ENCODE measurements around the gene LIFR.

Gene LIFR

GRCh38 chr5:38472541-38472940, 83.9 kb downstream of the LIFR start:
- H2AFZ ChIP-seq (ENCODE audit: insufficient read depth, low read length, poor library complexity) = no peak overlapping the region
- H3K36me3 ChIP-seq (ENCODE audit: control insufficient read depth in 1 of 2, insufficient read depth in 2 of 2, low read length in 2 of 2) = no peaks in the 10 kb centered on the region
- no peak overlapping the region for H2AK5ac ChIP-seq (ENCODE audit: low read length)
- H4K12ac ChIP-seq (ENCODE audit: low read depth, low read length) = no peak overlapping the region
- H3K4me1 ChIP-seq (ENCODE audit: control insufficient read depth in 1 of 2, insufficient read depth in 2 of 2, low read length in 2 of 2) = no peaks in the 10 kb centered on the region
- no peak overlapping the region for H3K18ac ChIP-seq (ENCODE audit: low read length)
- H3K4me3 ChIP-seq (ENCODE audit: low read depth, low read length) = no peak overlapping the region
- no peak overlapping the region for H3K23ac ChIP-seq (ENCODE audit: low read length)
- no peak for DNase-seq
- H3K4me2 ChIP-seq (ENCODE audit: low read length) = no peak overlapping the region
- H3K14ac ChIP-seq (ENCODE audit: low read length) = no peak overlapping the region
- H3K79me1 ChIP-seq (ENCODE audit: low read length) = peaks cover 2% of the 10 kb centered on the region
- no peak overlapping the region for H3K27ac ChIP-seq (ENCODE audit: low read depth, low read length)
- no peak overlapping the region for H4K8ac ChIP-seq (ENCODE audit: low read depth, low read length)
- no peak overlapping the region for H2BK5ac ChIP-seq (ENCODE audit: low read depth, low read length, poor library complexity)
- H3K79me2 ChIP-seq (ENCODE audit: control insufficient read depth, insufficient read depth, low read length, poor library complexity) = no peaks in the 10 kb centered on the region
- H3K9me3 ChIP-seq (ENCODE audit: insufficient read depth, low read depth, low read length) = no peaks in the 10 kb centered on the region
- no peak overlapping the region for H3K4ac ChIP-seq (ENCODE audit: low read depth, low read length)
- WGBS (ENCODE audit: extremely low coverage, insufficient coverage, insufficient read length) = no CpG with 5 or more reads among the region's 7 CpGs
- no peak overlapping the region for H4K91ac ChIP-seq (ENCODE audit: low read depth, low read length)
- no peak overlapping the region for H3K9ac ChIP-seq (ENCODE audit: low read length)
- H2BK12ac ChIP-seq (ENCODE audit: low read length) = no peak overlapping the region
- H3K27me3 ChIP-seq (ENCODE audit: insufficient read depth, low read length) = no peaks in the 10 kb centered on the region
- no peak overlapping the region for H2BK120ac ChIP-seq (ENCODE audit: insufficient read depth, low read length, poor library complexity)

- H3K4me3 ChIP-seq (ENCODE audit: low read depth, low read length) = no peak overlapping the region
- H3K4ac ChIP-seq (ENCODE audit: low read depth, low read length) = no peak overlapping the region
- no peak overlapping the region for H2BK120ac ChIP-seq (ENCODE audit: insufficient read depth, low read length, poor library complexity)
- no peak overlapping the region for H3K18ac ChIP-seq (ENCODE audit: low read length)
- H4K8ac ChIP-seq (ENCODE audit: low read depth, low read length) = no peak overlapping the region
- DNase-seq = no peak
- no CpG with 5 or more reads among the region's 4 CpGs for WGBS (ENCODE audit: extremely low coverage, insufficient coverage, insufficient read length)
- H3K9ac ChIP-seq (ENCODE audit: low read length) = no peak overlapping the region
- no peak overlapping the region for H3K14ac ChIP-seq (ENCODE audit: low read length)
- no peak overlapping the region for H2BK5ac ChIP-seq (ENCODE audit: low read depth, low read length, poor library complexity)
- H4K12ac ChIP-seq (ENCODE audit: low read depth, low read length) = no peak overlapping the region
- no peak overlapping the region for H3K4me2 ChIP-seq (ENCODE audit: low read length)
- peaks cover 4% of the 10 kb centered on the region for H3K79me1 ChIP-seq (ENCODE audit: low read length)
- H3K23ac ChIP-seq (ENCODE audit: low read length) = no peak overlapping the region
- peaks cover 2% of the 10 kb centered on the region for H3K79me2 ChIP-seq (ENCODE audit: control insufficient read depth, insufficient read depth, low read length, poor library complexity)
- no peaks in the 10 kb centered on the region for H3K36me3 ChIP-seq (ENCODE audit: control insufficient read depth in 1 of 2, insufficient read depth in 2 of 2, low read length in 2 of 2)
- peaks cover 2 to 3% of the 10 kb centered on the region in 2 experiments for H3K4me1 ChIP-seq (ENCODE audit: control insufficient read depth in 1 of 2, insufficient read depth in 2 of 2, low read length in 2 of 2)
- H2BK12ac ChIP-seq (ENCODE audit: low read length) = no peak overlapping the region
- H3K27me3 ChIP-seq (ENCODE audit: insufficient read depth, low read length) = no peaks in the 10 kb centered on the region
- no peak overlapping the region for H2AK5ac ChIP-seq (ENCODE audit: low read length)
- no peak overlapping the region for H3K27ac ChIP-seq (ENCODE audit: low read depth, low read length)
- H3K9me3 ChIP-seq (ENCODE audit: insufficient read depth, low read depth, low read length) = no peaks in the 10 kb centered on the region
- no peak overlapping the region for H4K91ac ChIP-seq (ENCODE audit: low read depth, low read length)
- H2AFZ ChIP-seq (ENCODE audit: insufficient read depth, low read length, poor library complexity) = no peak overlapping the region
Observed at GRCh38 chr5:38471709-38472108, 84.7 kb downstream of the LIFR start.

GRCh38 chr5:38469707-38470267, 86.7 kb downstream of the LIFR start:
- Histone ChIP-seq H3K14ac (ENCODE audit: low read length) (no peak overlapping the region), H3K9me3 (ENCODE audit: insufficient read depth, low read depth, low read length) (peaks cover 4% of the 10 kb centered on the region), H3K4me2 (ENCODE audit: low read length) (no peak overlapping the region), H4K91ac (ENCODE audit: low read depth, low read length) (no peak overlapping the region), H3K27me3 (ENCODE audit: insufficient read depth, low read length) (no peaks in the 10 kb centered on the region), H3K4me3 (ENCODE audit: low read depth, low read length) (no peak overlapping the region), H3K36me3 (ENCODE audit: control insufficient read depth in 1 of 2, insufficient read depth in 2 of 2, low read length in 2 of 2) (no peaks in the 10 kb centered on the region), H4K8ac (ENCODE audit: low read depth, low read length) (no peak overlapping the region), H3K79me1 (ENCODE audit: low read length) (peaks cover 4% of the 10 kb centered on the region), H2BK12ac (ENCODE audit: low read length) (no peak overlapping the region), H2BK120ac (ENCODE audit: insufficient read depth, low read length, poor library complexity) (no peak overlapping the region), H3K79me2 (ENCODE audit: control insufficient read depth, insufficient read depth, low read length, poor library complexity) (peaks cover 2% of the 10 kb centered on the region), H2BK5ac (ENCODE audit: low read depth, low read length, poor library complexity) (no peak overlapping the region), H3K27ac (ENCODE audit: low read depth, low read length) (no peak overlapping the region), H2AK5ac (ENCODE audit: low read length) (no peak overlapping the region), H3K9ac (ENCODE audit: low read length) (no peak overlapping the region), H3K23ac (ENCODE audit: low read length) (no peak overlapping the region), H3K4me1 (ENCODE audit: control insufficient read depth in 1 of 2, insufficient read depth in 2 of 2, low read length in 2 of 2) (peaks cover 2 to 3% of the 10 kb centered on the region in 2 experiments), H3K18ac (ENCODE audit: low read length) (no peak overlapping the region), H2AFZ (ENCODE audit: insufficient read depth, low read length, poor library complexity) (no peak overlapping the region), H3K4ac (ENCODE audit: low read depth, low read length) (no peak overlapping the region), H4K12ac (ENCODE audit: low read depth, low read length) (no peak overlapping the region)
- no peak for DNase-seq
- WGBS (ENCODE audit: extremely low coverage, insufficient coverage, insufficient read length) = no CpG with 5 or more reads among the region's 11 CpGs

- H3K9ac ChIP-seq (ENCODE audit: low read length) = no peak overlapping the region
- H3K4me3 ChIP-seq (ENCODE audit: low read depth, low read length) = no peak overlapping the region
- H4K12ac ChIP-seq (ENCODE audit: low read depth, low read length) = no peak overlapping the region
- H3K14ac ChIP-seq (ENCODE audit: low read length) = no peak overlapping the region
- H4K8ac ChIP-seq (ENCODE audit: low read depth, low read length) = no peak overlapping the region
- peaks cover 2 to 3% of the 10 kb centered on the region in 2 experiments for H3K4me1 ChIP-seq (ENCODE audit: control insufficient read depth in 1 of 2, insufficient read depth in 2 of 2, low read length in 2 of 2)
- no CpG with 5 or more reads among the region's 18 CpGs for WGBS (ENCODE audit: extremely low coverage, insufficient coverage, insufficient read length)
- H3K79me1 ChIP-seq (ENCODE audit: low read length) = peaks cover 4% of the 10 kb centered on the region
- H2AK5ac ChIP-seq (ENCODE audit: low read length) = no peak overlapping the region
- H3K36me3 ChIP-seq (ENCODE audit: control insufficient read depth in 1 of 2, insufficient read depth in 2 of 2, low read length in 2 of 2) = no peaks in the 10 kb centered on the region
- no peak overlapping the region for H2AFZ ChIP-seq (ENCODE audit: insufficient read depth, low read length, poor library complexity)
- peaks cover 4% of the 10 kb centered on the region for H3K9me3 ChIP-seq (ENCODE audit: insufficient read depth, low read depth, low read length)
- no peak for DNase-seq
- H3K27ac ChIP-seq (ENCODE audit: low read depth, low read length) = no peak overlapping the region
- no peaks in the 10 kb centered on the region for H3K27me3 ChIP-seq (ENCODE audit: insufficient read depth, low read length)
- no peak overlapping the region for H3K4me2 ChIP-seq (ENCODE audit: low read length)
- H3K4ac ChIP-seq (ENCODE audit: low read depth, low read length) = no peak overlapping the region
- H4K91ac ChIP-seq (ENCODE audit: low read depth, low read length) = no peak overlapping the region
- H3K23ac ChIP-seq (ENCODE audit: low read length) = no peak overlapping the region
- no peak overlapping the region for H3K18ac ChIP-seq (ENCODE audit: low read length)
- no peak overlapping the region for H2BK120ac ChIP-seq (ENCODE audit: insufficient read depth, low read length, poor library complexity)
- no peak overlapping the region for H2BK5ac ChIP-seq (ENCODE audit: low read depth, low read length, poor library complexity)
- peaks cover 2% of the 10 kb centered on the region for H3K79me2 ChIP-seq (ENCODE audit: control insufficient read depth, insufficient read depth, low read length, poor library complexity)
- H2BK12ac ChIP-seq (ENCODE audit: low read length) = no peak overlapping the region
Observed at GRCh38 chr5:38468978-38469706, 87.3 kb downstream of the LIFR start.
